Subcutaneous abdominal adipose tissue (tissue), 5 donors: Measurements from ENCODE around the gene GLIS2.

Source experiments
- H3K27ac ChIP-seq: one replicate; pipeline ENCODE4 v1.7.0; 2013; ENCODE audit warnings: low read depth, mild to moderate bottlenecking, inconsistent platforms, low read length, moderate library complexity
- H3K27me3 ChIP-seq, 5 donors: one replicate each; pipeline ENCODE4 v1.7.0; 2013; ENCODE audit warnings: low read length in 5 of 5, inconsistent platforms in 1 of 5; ENCODE audit not compliant: control insufficient read depth in 5 of 5, insufficient read depth in 4 of 5
- H3K36me3 ChIP-seq, 5 donors: one replicate each; pipeline ENCODE4 v1.7.0; 2013; ENCODE audit warnings: low read length in 5 of 5; ENCODE audit not compliant: control insufficient read depth in 5 of 5, insufficient read depth in 5 of 5
- H3K4me1 ChIP-seq, 5 donors: one replicate each; pipeline ENCODE4 v1.7.0; 2013; ENCODE audit warnings: low read length in 5 of 5, mild to moderate bottlenecking in 3 of 5, moderate library complexity in 1 of 5; ENCODE audit not compliant: control insufficient read depth in 5 of 5, insufficient read depth in 5 of 5
- H3K4me3 ChIP-seq, 5 donors: one replicate each; pipeline ENCODE4 v1.7.0; 2013; ENCODE audit warnings: low read length in 5 of 5, low read depth in 1 of 5
- H3K9ac ChIP-seq, 5 donors: one replicate each; pipeline ENCODE4 v1.7.0; 2013; ENCODE audit warnings: low read length in 5 of 5, mild to moderate bottlenecking in 4 of 5, moderate library complexity in 3 of 5
- H3K9me3 ChIP-seq, 5 donors: one replicate each; pipeline ENCODE4 v1.7.0; 2013; ENCODE audit warnings: low read length in 5 of 5; ENCODE audit not compliant: control insufficient read depth in 5 of 5
- donor health status: healthy.
- donor health status: healthy.
- donor health status: healthy.
- donor health status: healthy.
- donor health status: healthy.

The GLIS2 gene

DNA sequence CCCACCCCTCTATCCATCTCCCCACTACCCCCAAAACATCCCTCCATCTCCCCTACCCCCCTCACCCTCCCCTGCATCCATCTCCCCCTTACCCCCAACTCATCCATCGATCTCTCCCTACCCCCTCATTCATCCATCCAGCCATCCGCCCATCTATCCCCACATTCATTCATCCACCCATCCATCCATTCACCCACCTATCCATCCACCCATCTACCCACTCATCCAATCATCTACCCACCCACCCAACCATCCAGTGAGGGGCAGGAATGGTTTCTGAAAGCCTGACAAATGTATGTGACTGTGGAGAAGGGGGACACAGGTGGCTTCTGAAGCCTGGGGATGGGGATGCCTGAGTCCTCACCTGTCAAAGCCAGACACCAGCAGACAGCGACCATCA lies 44.0 kb downstream of the GLIS2 start:
- Histone ChIP-seq H3K4me1 (peaks cover 0 to 8% (median 6%) of the 10 kb centered on the region in 5 donors), H3K9ac (no peak overlapping the region), H3K9me3 (no peaks in the 10 kb centered on the region), H3K27me3 (no peaks in the 10 kb centered on the region), H3K27ac (no peak overlapping the region), H3K36me3 (peaks cover 0 to 74% (median 41%) of the 10 kb centered on the region in 5 donors), H3K4me3 (no peak overlapping the region)

DNA sequence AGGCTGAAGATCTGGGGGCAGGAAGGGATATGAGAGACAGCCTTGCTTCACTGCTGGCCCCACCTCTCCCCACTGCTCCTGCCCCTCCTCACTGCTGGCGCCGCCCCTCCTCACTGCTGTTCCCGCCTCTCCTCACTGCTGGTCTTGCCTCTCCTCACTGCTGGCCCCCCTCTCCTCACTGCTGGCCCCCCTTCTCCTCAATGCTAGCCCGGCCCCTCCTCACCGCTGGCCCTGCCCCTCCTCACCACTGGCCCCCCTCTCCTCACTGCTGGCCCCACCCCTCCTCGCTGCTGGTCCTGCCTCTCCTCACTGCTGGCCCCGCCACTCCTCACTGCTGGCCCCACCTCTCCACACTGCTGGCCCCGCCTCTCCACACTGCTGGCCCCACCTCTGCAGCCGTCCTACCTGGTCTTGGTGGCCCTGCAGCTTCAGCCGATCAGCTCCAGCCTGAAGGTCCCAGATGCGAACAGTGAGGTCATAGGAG lies 44.7 kb downstream of the GLIS2 start:
- Histone ChIP-seq H3K9ac (no peak overlapping the region), H3K27me3 (no peaks in the 10 kb centered on the region), H3K27ac (no peak overlapping the region), H3K36me3 (peaks cover 0 to 78% (median 43%) of the 10 kb centered on the region in 5 donors), H3K4me3 (no peak overlapping the region), H3K4me1 (peaks cover 0 to 8% (median 6%) of the 10 kb centered on the region in 5 donors), H3K9me3 (no peaks in the 10 kb centered on the region)

DNA sequence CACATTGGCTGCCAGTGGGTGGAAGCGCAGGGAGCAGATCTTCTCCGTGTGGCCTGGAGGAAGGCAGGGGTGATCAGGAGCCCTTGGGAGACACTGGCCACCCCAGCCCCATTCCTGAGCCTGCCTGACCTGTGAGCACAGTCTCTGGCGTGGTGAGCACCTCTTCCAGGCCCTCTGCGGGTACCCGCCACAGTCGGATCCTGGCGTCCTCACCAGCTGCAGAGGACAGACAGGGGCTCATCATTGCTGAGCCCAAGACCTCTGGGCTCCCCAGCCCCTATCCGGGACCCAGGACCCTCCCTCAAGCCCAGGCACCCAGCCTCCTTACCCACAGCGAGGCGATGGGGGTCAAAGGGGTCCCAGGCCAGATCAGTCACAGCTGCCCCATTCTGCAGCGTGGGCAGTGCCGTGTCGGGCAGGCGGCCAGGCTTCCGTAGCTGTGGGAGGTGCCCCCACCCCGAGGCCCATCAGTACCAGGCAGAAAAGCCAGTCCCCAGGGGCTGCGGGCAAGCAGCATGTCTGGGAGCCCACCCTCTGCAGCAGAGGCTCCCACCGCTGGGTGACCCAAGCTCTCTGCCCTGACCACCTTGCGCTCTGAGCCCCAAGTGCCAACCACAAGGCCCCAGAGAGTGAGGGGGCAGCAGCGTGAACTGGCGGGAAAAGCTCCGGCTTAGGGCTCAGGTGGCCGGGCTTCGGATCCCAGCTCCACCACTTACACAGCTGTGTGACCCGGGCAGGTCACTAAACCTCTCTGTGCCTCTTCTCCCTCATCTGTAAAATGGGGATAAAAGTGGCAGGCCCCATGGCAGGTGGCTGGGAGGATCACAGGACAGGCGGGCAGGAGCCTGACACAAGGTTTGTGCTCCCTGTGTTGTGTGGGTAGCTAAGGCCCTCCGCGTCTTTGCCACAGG lies 45.4 kb downstream of the GLIS2 start:
- Histone ChIP-seq H3K36me3 (peaks cover 0 to 80% (median 43%) of the 10 kb centered on the region in 5 donors), H3K9ac (no peak overlapping the region)

DNA sequence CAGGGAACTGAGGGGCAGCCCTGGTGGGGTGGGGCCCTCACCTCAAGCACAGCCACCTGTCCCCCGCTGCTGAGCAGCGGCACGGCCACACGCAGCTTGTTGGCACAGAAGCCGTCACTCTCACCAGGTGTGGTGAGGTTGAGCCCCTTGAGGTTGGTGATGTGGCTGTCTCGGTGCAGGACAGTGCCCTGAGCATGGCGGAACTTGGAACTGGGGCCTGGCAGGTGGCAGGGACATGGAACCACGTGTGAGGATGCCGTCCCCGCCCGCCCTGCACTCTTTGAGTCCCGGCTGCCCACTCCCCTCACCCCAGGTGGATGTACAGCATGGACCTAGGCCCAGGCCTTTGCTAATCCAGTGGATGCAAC lies 46.1 kb downstream of the GLIS2 start:
- no peaks in the 10 kb centered on the region for H3K9me3 ChIP-seq

More for the DNA sequence above, 45.4 kb downstream of the GLIS2 start:
- H3K4me3 ChIP-seq = no peak overlapping the region
- peaks cover 0 to 8% (median 6%) of the 10 kb centered on the region in 5 donors for H3K4me1 ChIP-seq
- H3K27ac ChIP-seq = no peak overlapping the region
- no peaks in the 10 kb centered on the region for H3K27me3 ChIP-seq
- no peaks in the 10 kb centered on the region for H3K9me3 ChIP-seq

DNA sequence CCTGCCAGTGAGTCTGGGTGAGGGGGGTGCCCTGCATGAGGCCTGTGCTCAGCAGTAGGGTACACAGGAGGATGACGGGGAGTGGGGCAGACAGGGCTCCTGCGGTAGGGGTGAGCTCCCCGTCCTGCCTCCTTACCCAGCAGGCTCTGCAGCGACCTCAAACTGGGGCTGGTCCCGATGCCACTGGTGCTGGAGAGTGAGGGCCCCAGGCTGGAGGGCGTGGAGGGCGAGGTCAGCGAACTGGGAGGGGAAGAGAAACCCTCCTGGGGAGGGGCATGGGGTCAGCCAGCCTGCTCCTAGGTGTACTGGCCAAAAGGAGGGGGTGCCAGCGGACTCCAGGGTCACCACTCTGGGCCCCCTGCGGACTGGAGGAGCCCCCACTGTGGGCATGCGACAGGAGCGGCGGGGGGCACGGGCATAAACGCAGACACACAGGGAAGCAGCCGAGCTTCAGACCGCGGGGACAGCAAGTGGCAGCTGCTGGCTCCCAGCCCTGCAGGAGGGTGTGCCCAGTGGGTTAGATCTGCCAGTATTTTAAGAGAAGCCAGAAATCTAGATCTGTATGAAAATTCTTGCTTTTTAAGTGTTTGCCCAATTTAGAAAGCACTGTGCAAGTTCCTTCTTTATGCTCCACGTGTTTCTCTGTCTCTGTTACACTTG lies 46.7 kb downstream of the GLIS2 start:
- Histone ChIP-seq H3K4me3 (no peak overlapping the region), H3K9me3 (no peaks in the 10 kb centered on the region), H3K36me3 (peaks cover 0 to 80% (median 38%) of the 10 kb centered on the region in 5 donors), H3K27ac (no peak overlapping the region), H3K27me3 (no peaks in the 10 kb centered on the region), H3K9ac (no peak overlapping the region), H3K4me1 (peaks cover 0 to 8% (median 6%) of the 10 kb centered on the region in 5 donors)

More for the DNA sequence above, 46.1 kb downstream of the GLIS2 start:
- peaks cover 0 to 79% (median 39%) of the 10 kb centered on the region in 5 donors for H3K36me3 ChIP-seq
- no peak overlapping the region for H3K9ac ChIP-seq
- H3K27ac ChIP-seq = no peak overlapping the region
- no peak overlapping the region for H3K4me3 ChIP-seq
- peaks cover 0 to 8% (median 6%) of the 10 kb centered on the region in 5 donors for H3K4me1 ChIP-seq
- H3K27me3 ChIP-seq = no peaks in the 10 kb centered on the region

DNA sequence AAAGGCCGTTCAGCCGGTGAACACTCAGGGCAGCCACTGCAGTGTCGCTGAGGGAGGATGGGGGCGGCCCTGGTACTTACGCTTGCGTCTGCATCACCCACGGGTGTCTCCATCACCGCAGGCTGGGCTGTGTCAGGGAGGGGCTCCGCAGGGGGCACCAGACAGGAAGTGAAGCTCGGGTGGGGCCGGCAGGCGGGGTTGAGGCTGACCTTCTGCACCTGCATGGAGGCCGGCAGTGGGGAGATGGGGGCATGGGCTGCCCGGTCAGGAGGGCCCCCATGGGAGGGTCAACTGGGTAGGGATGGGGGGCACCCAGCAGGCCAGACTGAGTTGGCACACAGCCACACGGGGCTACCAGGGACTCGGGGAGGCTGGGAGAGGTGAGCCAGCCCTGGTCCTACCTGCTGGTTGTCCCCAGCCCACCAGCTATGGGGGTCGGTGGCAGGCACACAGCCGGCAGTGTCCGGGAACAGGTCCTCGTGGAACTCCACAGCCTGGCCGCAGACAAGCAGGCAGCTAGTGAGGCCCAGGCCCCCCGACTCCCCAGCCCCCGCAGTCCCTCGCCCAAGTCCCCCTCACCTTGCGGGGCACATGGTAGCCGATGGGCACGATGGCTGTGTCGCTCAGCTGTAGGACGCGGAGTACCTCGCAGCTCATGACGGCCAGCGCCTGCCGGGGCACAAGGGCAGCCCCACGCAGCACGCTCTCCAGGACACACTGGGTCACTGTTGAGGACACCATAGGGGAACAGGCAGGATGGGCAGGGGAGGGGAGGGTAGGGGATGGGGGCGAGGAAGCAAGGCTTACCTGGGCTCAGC lies 48.5 kb downstream of the GLIS2 start:
- Histone ChIP-seq H3K27ac (no peak overlapping the region), H3K27me3 (no peaks in the 10 kb centered on the region), H3K4me1 (peaks cover 0 to 19% (median 12%) of the 10 kb centered on the region in 5 donors), H3K9me3 (no peaks in the 10 kb centered on the region), H3K4me3 (no peak overlapping the region), H3K9ac (no peak overlapping the region), H3K36me3 (peaks cover 0 to 63% (median 34%) of the 10 kb centered on the region in 5 donors)

DNA sequence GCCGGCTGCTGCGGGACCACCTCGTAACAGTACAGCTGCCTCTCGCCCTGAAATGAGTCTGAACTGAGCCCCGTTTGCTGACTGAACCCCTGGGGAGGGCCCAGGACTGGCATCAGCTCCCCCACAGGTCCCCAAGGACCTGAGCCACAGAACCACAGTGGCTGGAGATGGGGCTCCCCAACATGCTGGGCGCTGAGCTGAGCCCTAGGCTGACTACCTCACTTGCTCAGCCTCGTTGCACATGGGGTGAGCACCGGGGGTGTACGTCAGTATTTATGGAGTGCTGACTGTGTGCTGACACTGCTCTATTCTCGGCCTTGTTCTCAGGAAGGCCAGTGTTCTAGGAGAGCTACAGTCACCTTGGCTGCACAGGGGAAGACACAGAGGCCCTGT lies 49.1 kb downstream of the GLIS2 start:
- Histone ChIP-seq H3K27ac (no peak overlapping the region), H3K4me1 (peaks cover 0 to 21% (median 12%) of the 10 kb centered on the region in 5 donors), H3K9me3 (no peaks in the 10 kb centered on the region), H3K36me3 (peaks cover 0 to 60% (median 33%) of the 10 kb centered on the region in 5 donors), H3K4me3 (no peak overlapping the region), H3K27me3 (no peaks in the 10 kb centered on the region), H3K9ac (no peak overlapping the region)

DNA sequence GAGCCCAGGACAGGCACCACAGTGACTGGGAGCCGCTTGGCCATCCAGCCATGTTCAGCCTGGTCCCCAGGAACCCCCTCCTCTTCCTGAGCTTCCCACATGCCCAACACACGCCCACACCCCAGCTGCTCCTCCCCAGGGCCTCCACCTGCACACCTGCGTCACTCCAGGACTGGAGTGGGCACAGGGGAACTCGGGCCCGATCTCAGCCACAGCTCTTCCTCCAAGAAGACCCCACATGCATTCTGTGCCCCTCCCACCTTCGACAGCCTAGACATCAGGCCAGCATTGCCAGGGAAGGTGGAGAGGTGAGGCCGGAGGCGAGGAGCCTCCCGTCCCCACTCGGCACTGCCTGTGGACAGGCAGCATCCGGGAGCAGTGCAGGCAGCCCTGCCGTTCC lies 49.7 kb downstream of the GLIS2 start:
- no peak overlapping the region for H3K4me3 ChIP-seq
- no peak overlapping the region for H3K9ac ChIP-seq
- no peaks in the 10 kb centered on the region for H3K27me3 ChIP-seq

DNA sequence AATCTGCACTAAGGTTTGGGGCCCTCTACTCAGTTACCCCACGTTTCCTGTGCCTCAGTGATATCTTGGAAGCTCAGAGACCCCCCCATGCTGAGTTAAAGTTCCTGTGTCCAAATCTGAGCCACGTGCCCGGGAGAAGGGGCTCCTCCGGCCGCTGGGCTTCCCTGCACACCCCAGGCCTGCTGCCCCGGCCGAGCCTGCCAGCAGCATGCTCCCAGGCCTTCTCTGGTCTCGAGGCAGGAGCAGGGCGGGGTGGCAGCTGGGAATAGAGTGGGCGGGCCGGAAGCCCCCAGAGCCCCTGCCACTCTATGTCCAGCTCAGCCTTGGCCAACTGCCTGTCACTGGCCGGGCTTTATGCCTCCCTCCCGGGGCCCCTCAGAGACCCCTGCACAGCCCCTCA lies 50.1 kb downstream of the GLIS2 start:
- no peak overlapping the region for H3K9ac ChIP-seq
- no peaks in the 10 kb centered on the region for H3K27me3 ChIP-seq
- no peak overlapping the region for H3K27ac ChIP-seq
- H3K36me3 ChIP-seq = peaks cover 0 to 51% (median 28%) of the 10 kb centered on the region in 5 donors
- no peak overlapping the region for H3K4me3 ChIP-seq
- H3K4me1 ChIP-seq = peaks cover 0 to 31% (median 20%) of the 10 kb centered on the region in 5 donors
- H3K9me3 ChIP-seq = no peaks in the 10 kb centered on the region

More for the DNA sequence above, 49.7 kb downstream of the GLIS2 start:
- Histone ChIP-seq H3K4me1 (peaks cover 0 to 27% (median 17%) of the 10 kb centered on the region in 5 donors), H3K36me3 (peaks cover 0 to 55% (median 28%) of the 10 kb centered on the region in 5 donors), H3K9me3 (no peaks in the 10 kb centered on the region), H3K27ac (no peak overlapping the region)
